Sigmoid colon (tissue), 7 donors: ENCODE measurements around the gene NES. TPM values are rescaled to one million over a fixed set of nuclear protein-coding genes. Genes with fewer than 3 reads are reported as not detected.

Experiments used
- DNase-seq: peaks from one replicate; pipeline ENCODE4 v3.0.0-alpha.2; 2019
- H3K27ac ChIP-seq, 4 donors: fragments of 200-600 bp; sonication (generic); one replicate each; pipeline ENCODE4 v1.5.1; 2016 to 2019; ENCODE audit warnings: mild to moderate bottlenecking in 1 of 4
- H3K27me3 ChIP-seq, 3 donors: fragments of 200-600 bp; sonication (generic); one replicate each; pipeline ENCODE4 v1.5.1; 2019; ENCODE audit warnings: mild to moderate bottlenecking in 1 of 3
- H3K36me3 ChIP-seq, 4 donors: fragments of 200-600 bp; sonication (generic); one replicate each; pipeline ENCODE4 v1.5.1; 2016 to 2019
- H3K4me1 ChIP-seq, 4 donors: fragments of 200-600 bp; sonication (generic); one replicate each; pipeline ENCODE4 v1.5.1; 2017 to 2019
- H3K4me3 ChIP-seq, 4 donors: fragments of 200-600 bp; sonication (generic); one replicate each; pipeline ENCODE4 v1.5.1; 2017 to 2019; ENCODE audit warnings: mild to moderate bottlenecking in 2 of 4, moderate library complexity in 1 of 4
- H3K9me3 ChIP-seq, 4 donors: fragments of 200-600 bp in 3 of 4; sonication (generic) in 3 of 4; one replicate each; pipeline versions ENCODE4 v1.5.1 to v1.6.1; 2013 to 2019
- CTCF ChIP-seq, 4 experiments: fragments of 450-650 bp in 3 of 4; fragments of 200-600 bp in 1 of 4; IDR thresholded peaks; one replicate each; pipeline ENCODE4 v1.5.1; 2016 to 2019; ENCODE audit warnings: antibody characterized with exemption in 4 of 4, mild to moderate bottlenecking in 3 of 4, moderate library complexity in 2 of 4
- EP300 ChIP-seq, 4 donors: sonication (generic); formaldehyde crosslinking; IDR thresholded peaks; one replicate each; pipeline ENCODE4 v1.6.1; 2017; ENCODE audit warnings: antibody characterized with exemption in 4 of 4
- POLR2A ChIP-seq, 2 donors: fragments of 450-650 bp; IDR thresholded peaks; one replicate each; pipeline ENCODE4 v1.6.1; 2016; ENCODE audit warnings: antibody characterized with exemption in 2 of 2, mild to moderate bottlenecking in 2 of 2, moderate library complexity in 2 of 2
- POLR2AphosphoS5 ChIP-seq, 4 donors: sonication (generic); formaldehyde crosslinking; IDR thresholded peaks; one replicate each; pipeline ENCODE4 v1.6.1; 2017; ENCODE audit warnings: antibody characterized with exemption in 4 of 4
- WGBS, 2 donors: extraction: QIAGEN DNeasy Blood & Tissue Kit; methylation state at CpG; one replicate each; pipeline ENCODE4 v1.1.7; 2013; 5-methylcytosine and 5-hydroxymethylcytosine counted together
- intact Hi-C: fragments of 100-400 bp; cut with DNase I; formaldehyde crosslinking; loops from one replicate; pipeline ENCODE4 v1.15.1; 2023
- polyA plus RNA-seq, 3 donors: library from polyadenylated mRNA; stranded (reverse); fragments of 200-250 nt; gene quantifications; one replicate each; pipeline ENCODE4 v1.2.3, GENCODE V29; 2013
- total RNA-seq, 4 donors: library from RNA; depleted of rRNA; stranded (reverse); fragments of >200 nt; gene quantifications; one replicate each; pipeline ENCODE4 v1.1.0, GENCODE V29; 2016
- donor health status: healthy with polysubstance abuse.
- donor health status: Bipolar disorder and iron deficiency.
- donor health status: healthy.

NES gene
- total and polyA plus RNA-seq, 7 donors = 0.60 to 21.0 (median 7.1) TPM

GRCh38 chr1:156629823-156630449 is 47.3 kb downstream of the NES start:
- H3K4me1 ChIP-seq = peaks cover 0 to 10% (median 9%) of the 10 kb centered on the region in 4 donors
- H3K9me3 ChIP-seq = no peaks in the 10 kb centered on the region
- intact Hi-C loops = no loop called here
- H3K27ac ChIP-seq = no peak overlapping the region
- WGBS, 2 donors = 54 to 73% methylated on average over 8 of the region's 8 CpGs
- H3K4me3 ChIP-seq = no peak overlapping the region
- no peaks in the 10 kb centered on the region for H3K36me3 ChIP-seq
- H3K27me3 ChIP-seq = peaks cover 13 to 88% (median 54%) of the 10 kb centered on the region in 3 donors
- TF ChIP-seq POLR2A (IDR thresholded peaks at IDR 0.05) = no peak
- no peak for TF ChIP-seq EP300 (IDR thresholded peaks at IDR 0.05)
- TF ChIP-seq POLR2AphosphoS5 (IDR thresholded peaks at IDR 0.05) = no peak
- DNase-seq = peak; percentile 2

DNA sequence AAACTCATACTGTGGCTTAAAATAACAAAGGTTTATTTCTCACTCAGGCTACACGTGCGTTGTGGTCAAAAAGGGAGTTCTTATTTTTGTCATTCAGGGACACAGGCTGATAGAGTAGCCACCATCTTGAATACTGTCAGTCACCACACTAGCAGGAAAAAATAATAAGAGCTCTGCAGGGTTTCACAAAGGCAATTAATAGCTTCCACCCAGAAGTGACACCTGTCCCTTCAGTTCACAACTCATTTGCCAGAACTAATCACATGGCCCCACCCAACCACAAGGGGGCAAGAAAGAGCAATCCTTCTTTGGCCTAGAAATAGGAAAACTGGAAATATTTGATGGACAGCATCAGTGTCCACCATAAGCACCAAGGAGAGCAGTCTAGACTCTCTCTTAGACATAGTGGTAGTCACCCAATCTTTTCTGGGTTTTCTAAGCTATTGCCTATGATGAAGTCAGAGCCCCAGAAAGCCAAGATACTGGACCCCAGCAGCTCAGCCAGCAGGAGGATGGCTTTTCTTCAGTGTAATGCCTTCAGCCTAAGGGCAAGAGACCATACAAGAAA is 49.8 kb downstream of the NES start:
- 66 to 67% methylated on average over 2 of the region's 2 CpGs for WGBS, 2 donors
- no peaks in the 10 kb centered on the region for H3K36me3 ChIP-seq
- H3K4me3 ChIP-seq = no peak overlapping the region
- no peak for TF ChIP-seq EP300 (IDR thresholded peaks at IDR 0.05)
- TF ChIP-seq CTCF (IDR thresholded peaks at IDR 0.05) = peak; percentile 25 to 60 (median 43)
- intact Hi-C loops = no loop called here
- H3K27ac ChIP-seq = no peak overlapping the region
- H3K9me3 ChIP-seq = no peaks in the 10 kb centered on the region
- DNase-seq = no peak
- H3K27me3 ChIP-seq = peaks cover 32 to 90% (median 62%) of the 10 kb centered on the region in 3 donors
- H3K4me1 ChIP-seq = peaks cover 0 to 25% (median 23%) of the 10 kb centered on the region in 4 donors

DNA sequence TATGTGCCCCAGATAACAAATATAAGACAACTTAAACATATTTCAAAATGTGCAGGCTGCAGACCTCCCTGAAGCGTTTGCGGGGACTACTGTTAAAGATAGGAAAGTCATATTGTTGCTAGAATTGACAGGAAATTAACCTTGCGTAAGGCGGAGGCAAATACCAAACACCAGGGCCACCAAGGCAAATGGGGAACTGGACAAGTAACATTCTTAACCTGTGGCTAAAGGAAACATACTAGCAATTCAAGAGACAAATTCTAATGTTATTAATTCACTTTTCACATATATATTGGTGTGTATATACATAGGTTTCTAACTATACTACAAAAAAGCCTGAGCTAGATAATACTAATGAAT is 51.1 kb downstream of the NES start:
- 38 to 42% methylated on average over 4 of the region's 4 CpGs for WGBS, 2 donors
- peak in 2 of 4 experiments; percentile 2 to 17 for TF ChIP-seq CTCF (IDR thresholded peaks at IDR 0.05)
- TF ChIP-seq POLR2AphosphoS5 (IDR thresholded peaks at IDR 0.05) = no peak
- no peak for TF ChIP-seq POLR2A (IDR thresholded peaks at IDR 0.05)
- no peaks in the 10 kb centered on the region for H3K36me3 ChIP-seq
- no peak overlapping the region for H3K4me3 ChIP-seq
- peaks cover 0 to 25% (median 23%) of the 10 kb centered on the region in 4 donors for H3K4me1 ChIP-seq
- intact Hi-C loops = loop anchor here (1.0 kb wide), 1 partner anchor 31 kb away; no protein-coding TSS in a partner anchor
- DNase-seq = no peak
- peaks cover 32 to 86% (median 49%) of the 10 kb centered on the region in 3 donors for H3K27me3 ChIP-seq
- no peak overlapping the region for H3K27ac ChIP-seq
- no peaks in the 10 kb centered on the region for H3K9me3 ChIP-seq

DNA sequence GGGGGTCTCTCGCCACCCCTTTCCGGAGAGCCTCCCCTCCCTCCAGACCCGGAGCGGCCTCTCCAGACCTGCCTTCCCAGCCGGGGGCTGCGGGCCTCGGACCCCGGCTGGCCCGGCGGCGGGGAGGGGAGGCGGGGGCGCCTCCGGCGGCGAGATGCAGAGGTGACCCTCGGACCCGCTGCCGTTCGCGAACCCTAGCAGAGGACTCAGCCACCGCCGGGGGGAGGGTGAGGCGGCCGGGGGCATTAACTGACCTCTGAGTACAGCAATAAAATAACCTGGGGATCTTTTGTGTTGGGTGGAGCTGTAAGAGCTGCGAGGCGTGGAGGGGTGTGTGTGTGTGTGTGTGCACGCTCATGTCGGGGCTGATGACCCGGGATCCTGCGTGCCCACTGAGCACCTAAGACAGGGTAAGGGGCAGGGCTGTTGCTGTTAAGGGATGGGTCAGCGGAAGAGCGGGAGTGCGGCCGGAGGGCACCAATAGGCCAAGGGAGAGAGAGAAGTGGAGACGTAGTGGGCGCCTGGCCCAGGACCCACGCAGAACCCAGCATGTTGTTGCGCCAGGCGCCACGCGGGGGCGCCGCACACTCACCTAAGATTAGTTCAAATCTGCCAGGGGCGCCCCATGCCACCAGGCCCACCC is 51.6 kb downstream of the NES start:
- WGBS, 2 donors = 2 to 3% methylated on average over 45 of the region's 45 CpGs

More for the DNA sequence above, 51.6 kb downstream of the NES start:
- peak overlapping the region; percentile 2 to 44 (median 34) for H3K4me3 ChIP-seq
- no peak overlapping the region for H3K27ac ChIP-seq
- H3K9me3 ChIP-seq = no peaks in the 10 kb centered on the region
- peaks cover 0 to 25% (median 23%) of the 10 kb centered on the region in 4 donors for H3K4me1 ChIP-seq
- peaks cover 32 to 86% (median 49%) of the 10 kb centered on the region in 3 donors for H3K27me3 ChIP-seq
- intact Hi-C loops = loop anchor here (1.0 kb wide), 1 partner anchor 32 kb away; no protein-coding TSS in a partner anchor
- H3K36me3 ChIP-seq = no peaks in the 10 kb centered on the region
- TF ChIP-seq POLR2A (IDR thresholded peaks at IDR 0.05) (no peak), POLR2AphosphoS5 (IDR thresholded peaks at IDR 0.05) (no peak), CTCF (IDR thresholded peaks at IDR 0.05) (peak; percentile 75 to 84 (median 82))
- peak; percentile 73 for DNase-seq
